ENCODE results near the gene SLC25A27.

- TF ChIP-seq ZBTB20 (tag by site-specific recombination; IDR thresholded peaks at IDR 0.05), result no peak
- TF ChIP-seq ZNF768 (tag by site-specific recombination; IDR thresholded peaks at IDR 0.05), result no peak
- no peak for TF ChIP-seq ZNF488 (tag by site-specific recombination; IDR thresholded peaks at IDR 0.05)
- TF ChIP-seq CTCF (tag by site-specific recombination; IDR thresholded peaks at IDR 0.05), result no peak
- TF ChIP-seq ZNF747 (tag by site-specific recombination; IDR thresholded peaks at IDR 0.05), result no peak
- no peak for TF ChIP-seq ZFP37 (tag by site-specific recombination; IDR thresholded peaks at IDR 0.05)
- TF ChIP-seq ZNF501 (tag by site-specific recombination; IDR thresholded peaks at IDR 0.05), result no peak
- no peak for TF ChIP-seq ZBTB44 (tag by site-specific recombination; IDR thresholded peaks at IDR 0.05)
- TF ChIP-seq ZNF112 (tag by site-specific recombination; IDR thresholded peaks at IDR 0.05), result no peak
- TF ChIP-seq ZNF133 (tag by site-specific recombination; IDR thresholded peaks at IDR 0.05), result no peak
- no peak for TF ChIP-seq REST (tag by site-specific recombination; IDR thresholded peaks at IDR 0.05)
- TF ChIP-seq ZNF514 (tag by site-specific recombination; IDR thresholded peaks at IDR 0.05), result no peak
These were observed 24.0 kb downstream of the SLC25A27 start for GRCh38 chr6:46676604-46677313.
